GM19324 (cell line): ENCODE measurements around the gene PDE5A.

Experiments
- ATAC-seq: cut with Tn5 transposase; IDR thresholded peaks from one replicate; pipeline ENCODE4 v1.9.1; 2021; ENCODE audit warnings: mild to moderate bottlenecking, moderate library complexity; ENCODE audit not compliant: unreplicated experiment, low FRiP score

Gene PDE5A

DNA sequence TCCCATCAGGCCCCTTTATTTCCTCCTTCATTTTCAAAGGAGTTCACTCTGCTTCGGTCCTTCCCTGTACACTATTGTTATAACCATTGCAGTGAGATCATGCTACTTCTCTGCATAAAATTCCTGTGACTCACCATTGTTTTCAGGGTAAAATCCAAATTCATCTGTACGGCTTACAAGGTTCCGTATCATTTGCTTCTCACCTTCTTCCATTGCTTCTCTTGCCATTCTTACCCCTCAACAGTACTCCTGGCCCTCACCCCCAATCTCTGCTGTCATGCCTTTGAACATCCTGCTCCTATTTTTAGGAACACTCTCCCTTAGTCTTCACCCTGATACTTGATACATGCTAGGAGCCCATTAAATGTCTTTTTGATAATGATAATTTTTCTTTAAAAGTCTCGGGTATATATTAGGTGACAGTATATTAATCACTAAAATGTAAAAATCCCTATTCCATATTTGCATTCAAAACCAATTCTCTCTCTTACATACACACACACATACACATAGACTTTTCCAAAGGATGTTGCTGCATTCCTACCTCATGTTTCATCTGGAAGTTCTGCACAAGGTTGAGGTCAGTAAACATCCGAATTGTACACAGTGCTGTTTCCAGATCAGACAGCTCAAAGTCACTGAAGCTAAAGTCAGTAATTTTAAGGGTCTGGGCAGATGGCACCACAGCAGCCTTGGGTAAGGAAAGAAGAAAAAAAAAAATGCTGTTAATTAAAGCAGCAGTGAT lies 103.4 kb downstream of the PDE5A start:
- no peak for ATAC-seq

DNA sequence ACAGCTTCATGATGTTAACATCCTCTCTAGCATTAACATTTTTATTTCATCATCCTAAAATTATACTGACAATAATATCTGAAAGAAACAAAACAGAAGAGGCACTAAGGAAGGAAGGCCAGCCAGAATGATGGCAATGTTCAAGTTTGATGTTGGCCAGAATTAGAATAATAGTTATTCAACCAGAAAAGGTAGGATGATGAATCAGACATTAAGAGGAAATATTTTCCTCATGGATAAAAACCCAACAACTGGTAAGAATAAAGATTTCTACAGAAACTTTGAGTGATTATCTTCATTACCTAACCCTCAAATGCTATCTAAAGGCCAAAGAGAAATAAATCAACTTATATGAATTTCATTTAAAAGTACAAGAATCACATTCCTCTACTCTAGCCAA lies 105.2 kb downstream of the PDE5A start:
- no peak for ATAC-seq

DNA sequence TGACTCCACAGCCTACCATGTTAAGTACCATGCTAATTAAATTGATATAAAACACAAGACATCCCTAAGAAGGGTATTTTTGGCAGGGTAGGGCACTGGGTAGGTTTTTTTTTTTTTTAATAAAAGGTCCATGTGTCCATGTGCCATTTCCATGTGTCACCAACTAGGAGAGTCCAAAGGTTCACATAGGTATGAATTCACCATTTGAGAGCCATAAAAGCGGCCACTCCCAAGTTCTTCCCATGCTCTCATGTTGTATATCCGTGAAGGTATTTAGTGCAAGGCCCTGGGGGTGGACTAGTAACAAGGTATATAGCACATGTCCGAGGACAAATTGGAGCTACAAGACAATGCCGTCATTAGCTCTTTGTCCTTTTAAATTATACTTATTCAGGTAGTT lies 107.3 kb downstream of the PDE5A start:
- ATAC-seq = no peak

DNA sequence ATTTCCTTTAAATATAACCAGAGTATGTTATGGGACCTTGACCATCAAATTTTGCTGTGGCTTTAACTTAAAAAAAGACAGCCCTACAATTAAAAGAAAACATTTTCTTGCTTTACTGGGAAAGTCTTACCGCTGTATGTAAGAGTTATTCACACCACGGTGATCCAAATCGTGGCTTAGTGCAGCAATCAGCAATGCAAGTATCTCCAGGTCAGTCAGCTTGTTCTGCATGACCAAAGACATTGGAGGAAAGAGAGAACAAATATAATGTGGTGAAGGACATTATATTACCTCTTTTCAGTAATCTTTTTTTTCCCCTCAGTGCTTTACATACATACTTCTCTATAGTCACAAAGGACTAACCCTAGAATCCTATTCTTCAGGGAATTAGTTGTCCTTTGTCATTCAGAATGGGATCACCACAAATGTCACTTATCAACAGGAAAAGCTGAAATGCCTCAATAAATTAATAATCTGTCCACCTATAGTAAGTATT lies 109.6 kb downstream of the PDE5A start:
- ATAC-seq = no peak

DNA sequence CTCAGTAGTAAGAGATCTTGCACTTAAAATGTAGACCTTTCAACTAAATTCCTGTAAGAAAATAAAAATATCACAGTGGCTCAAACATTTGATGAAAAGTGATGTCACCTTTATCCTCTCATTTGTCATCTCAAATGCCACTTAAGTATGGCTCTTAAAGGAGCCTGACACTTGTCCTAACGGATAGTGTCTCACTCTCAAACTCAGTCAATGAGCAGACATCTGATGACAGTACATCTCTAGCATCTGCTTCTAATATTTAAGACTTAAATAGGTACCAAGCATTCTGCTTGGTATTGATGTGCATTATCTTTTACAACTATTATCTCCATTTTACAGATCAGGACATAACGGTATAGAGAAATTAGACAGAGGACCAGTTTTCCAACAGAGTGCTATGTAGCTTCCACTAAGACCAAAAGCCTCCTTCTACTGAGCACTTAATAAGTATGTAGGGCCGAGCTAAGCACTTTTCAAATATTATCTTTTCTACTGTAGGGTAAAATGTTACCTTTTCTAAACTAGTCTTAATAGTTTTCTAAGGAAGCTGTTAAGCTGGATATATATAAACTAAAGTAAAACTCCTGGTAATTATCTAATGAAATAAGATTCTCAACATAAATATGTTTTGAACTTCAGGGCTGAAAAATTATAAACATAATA lies 110.2 kb downstream of the PDE5A start:
- ATAC-seq = no peak

DNA sequence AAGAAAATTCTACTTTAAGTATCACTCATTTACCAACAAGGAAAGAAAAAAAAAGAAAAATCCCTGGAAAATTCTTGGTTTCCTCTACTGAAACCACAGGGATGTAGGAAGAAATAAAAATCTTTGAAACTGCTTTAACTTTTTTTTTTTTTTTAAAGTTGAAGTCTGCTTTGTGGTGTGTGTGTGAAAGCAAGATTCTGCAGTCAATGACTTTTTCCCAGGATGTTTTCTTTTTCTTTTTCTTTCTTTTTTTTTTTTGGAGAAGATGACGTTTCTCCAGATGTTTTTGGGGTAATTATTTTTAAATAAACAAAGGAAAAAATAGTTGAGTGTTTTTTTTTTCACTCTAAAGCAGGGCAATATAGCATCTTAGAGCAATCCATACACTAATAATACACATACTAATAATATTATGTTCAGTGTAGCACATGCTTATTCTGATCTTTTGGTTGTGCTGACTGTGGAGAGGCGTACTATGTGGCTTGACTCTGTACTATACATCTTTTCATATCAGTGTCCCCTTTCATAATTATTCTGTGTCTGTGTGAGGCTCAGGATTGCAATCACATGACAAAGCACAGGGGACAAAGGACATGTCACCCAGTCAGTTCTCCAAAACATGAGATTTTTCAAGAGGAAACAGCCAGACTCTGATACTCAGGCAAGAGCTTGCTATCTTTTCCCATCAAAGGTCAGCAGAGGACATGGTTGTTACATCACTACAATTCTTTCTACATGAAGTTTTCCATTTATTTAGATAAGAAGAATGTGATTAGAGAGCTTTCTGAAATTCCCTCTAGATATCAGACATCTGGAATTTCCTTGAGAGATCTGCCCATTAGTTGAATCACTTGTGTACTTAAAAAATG lies 111.0 kb downstream of the PDE5A start:
- no peak for ATAC-seq

DNA sequence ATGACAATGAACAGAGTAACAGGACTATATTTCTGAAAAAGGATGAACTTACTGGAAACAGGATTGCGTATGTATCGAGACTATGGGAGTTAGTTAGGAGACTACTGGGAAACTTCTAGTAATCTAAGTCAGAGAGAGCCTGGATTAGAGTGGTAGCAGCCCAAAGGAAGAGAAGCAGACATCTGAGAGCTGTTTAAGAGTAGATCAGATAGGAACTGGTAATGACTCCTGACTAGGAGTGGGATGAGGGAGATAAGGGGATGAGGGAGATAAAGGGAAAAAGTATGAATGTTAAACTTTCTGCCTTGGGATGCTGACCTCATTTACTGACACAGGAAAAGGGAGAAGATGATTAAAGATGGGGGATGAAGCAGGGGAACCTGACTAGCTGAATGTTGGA lies 116.2 kb downstream of the PDE5A start:
- ATAC-seq = no peak

DNA sequence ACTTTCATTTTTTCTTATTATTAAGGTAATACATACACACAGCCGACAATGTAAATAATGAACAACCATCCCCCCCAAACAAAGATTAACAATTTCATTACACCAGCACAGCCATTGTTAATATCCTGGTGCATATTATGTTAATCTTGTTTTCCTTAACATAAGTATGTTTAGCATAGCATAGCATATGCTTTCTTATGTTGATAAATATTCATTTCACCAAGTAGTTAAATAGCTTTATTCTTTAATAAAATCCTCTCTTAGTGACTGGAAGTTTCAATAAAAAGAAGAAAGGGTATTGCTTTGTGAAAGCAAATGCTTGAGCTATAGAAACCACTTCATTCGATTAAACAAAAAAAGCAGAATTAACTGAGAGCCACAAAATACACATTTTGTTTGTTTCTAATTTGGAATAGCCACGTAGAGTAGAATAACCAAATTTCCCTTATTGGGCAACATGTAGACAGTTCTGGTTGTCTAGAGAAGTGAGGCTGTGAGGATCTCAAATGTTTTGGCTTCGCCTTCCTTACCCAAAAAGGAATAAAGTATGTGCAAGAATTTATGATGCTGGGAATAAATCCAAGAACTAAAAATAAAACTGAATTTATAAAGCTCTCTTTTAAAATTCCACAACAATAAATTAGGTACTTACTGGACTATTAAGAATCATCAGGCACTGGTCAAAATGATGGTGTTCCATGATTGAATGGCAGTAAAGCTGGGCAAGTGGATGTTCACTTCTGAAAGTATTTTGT lies 118.0 kb downstream of the PDE5A start:
- ATAC-seq = no peak

DNA sequence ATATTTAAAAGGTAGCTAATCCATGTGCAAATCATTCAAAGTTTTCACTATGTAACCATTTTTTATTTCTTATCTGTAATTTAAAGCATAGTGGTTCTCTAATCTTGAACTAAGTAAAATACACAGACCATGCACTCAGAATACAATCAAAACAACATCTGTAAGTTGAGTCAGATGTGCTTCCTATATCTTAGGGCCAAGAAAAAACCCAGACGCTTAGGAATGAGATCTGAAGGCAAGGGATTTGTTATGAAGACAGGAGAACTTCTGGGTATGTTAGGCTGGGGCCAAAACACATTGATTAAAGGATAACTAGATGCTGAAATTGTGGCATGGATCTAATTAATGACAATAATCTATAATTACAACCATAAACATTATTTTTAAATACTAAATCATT lies 120.3 kb downstream of the PDE5A start:
- no peak for ATAC-seq

DNA sequence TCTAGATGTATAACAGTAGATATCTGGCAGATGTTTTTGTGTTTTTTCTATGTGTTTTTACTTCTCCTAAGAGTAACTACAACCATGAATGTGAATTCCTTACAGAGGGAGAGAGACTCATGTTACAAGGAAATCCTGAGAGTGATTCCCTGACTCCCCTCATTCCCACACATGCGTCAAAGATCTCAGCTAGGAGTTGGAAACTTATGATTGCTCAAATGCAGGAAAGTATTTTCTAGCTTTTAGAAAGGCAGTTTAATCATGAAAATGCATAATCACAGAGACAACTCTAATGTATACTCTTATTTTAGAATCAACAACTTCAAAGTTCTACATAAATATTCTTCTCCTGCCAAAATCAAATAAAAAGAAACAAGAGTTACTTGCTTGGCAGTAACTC lies 121.8 kb downstream of the PDE5A start:
- no peak for ATAC-seq

DNA sequence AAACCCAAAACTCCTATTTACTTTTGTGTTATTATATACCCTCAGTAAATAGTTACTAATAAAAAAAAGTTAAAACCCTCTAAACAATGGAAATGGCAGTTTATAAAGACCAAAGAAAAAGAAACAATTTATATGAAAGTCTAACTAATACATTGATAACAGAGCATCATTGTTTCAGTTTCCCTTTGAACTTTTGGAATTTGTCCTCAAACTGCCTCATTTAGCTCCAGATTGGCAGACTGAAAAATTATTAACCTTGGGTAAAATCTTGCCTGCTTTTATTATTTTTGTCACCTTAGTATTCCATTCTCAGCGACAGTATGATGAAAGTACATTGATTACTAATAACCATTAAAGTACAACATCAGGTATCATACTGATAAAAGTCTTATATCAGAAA lies 124.0 kb downstream of the PDE5A start:
- ATAC-seq = no peak

DNA sequence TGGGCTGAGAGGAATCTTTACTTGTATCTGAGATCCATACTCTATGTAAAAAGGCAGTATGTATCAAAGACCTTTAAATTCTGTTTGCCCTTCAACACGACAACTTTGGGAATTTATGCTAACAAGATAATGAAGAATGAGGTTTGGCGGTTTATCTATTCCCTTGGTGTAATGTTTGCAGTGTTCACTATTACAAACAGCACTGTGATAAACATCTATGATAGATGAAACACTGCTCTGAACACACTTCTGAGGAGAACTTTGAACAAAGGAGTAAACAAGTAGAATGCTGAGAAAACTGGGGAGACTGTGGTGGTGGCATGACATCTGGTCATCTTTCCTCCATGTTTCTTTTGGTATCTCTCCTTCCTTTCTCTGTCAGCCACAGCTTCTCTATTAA lies 126.9 kb downstream of the PDE5A start:
- no peak for ATAC-seq

DNA sequence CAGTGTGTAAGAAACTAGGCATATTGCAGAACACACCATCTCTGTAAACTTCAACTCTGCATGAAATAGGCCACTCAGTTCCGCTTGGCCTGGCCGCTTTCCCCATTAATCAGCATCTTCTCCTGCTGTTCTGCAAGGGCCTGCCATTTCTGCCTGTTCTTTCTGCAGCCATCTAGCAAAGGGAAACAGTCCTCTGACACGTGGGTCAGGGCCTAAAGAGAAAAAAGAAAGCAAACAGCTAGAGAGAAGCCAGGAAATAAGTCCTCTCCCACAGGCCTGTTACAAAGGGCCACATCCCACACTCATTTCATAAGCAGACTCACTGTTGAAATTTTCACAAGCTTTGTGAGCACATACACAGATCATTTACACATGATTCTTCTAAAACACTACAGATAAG lies 130.1 kb downstream of the PDE5A start:
- ATAC-seq = no peak

DNA sequence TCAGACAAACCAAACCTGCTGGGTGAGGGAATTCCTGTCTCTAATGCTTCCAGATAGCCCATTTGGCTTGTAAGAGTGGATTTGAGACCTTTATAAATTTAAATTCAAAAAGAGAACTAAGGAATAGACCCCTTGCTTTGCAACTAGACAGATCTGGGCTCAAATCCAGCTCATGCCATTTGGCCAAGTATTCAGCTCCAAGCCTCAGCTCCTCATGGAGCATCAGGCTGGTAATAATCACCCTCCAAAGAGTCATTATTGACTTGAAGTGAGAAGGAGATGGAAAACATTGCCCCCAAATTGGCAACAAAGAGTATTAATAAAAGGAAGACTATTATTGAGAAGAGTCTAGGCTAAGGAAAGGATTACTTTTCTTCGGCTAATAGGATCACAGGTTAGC lies 134.7 kb downstream of the PDE5A start:
- no peak for ATAC-seq

DNA sequence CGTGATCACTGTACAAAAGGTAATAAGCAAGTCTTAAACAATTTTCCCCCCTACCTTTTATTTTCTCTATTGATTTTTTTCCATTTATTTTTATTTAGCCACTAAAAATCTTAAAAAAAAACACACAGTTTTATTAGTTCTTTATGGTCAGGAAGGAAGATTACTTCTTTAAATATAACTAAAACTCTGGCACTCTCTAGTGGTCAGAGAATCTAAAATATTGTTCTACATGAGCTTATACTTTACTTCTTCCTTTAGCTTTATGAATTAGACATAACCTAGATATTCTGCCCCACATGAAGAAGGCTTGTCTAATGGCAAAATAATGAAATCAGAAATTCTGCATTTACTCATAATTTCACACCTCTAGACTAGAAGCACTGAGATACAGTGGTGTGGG lies 135.2 kb downstream of the PDE5A start:
- ATAC-seq = no peak

DNA sequence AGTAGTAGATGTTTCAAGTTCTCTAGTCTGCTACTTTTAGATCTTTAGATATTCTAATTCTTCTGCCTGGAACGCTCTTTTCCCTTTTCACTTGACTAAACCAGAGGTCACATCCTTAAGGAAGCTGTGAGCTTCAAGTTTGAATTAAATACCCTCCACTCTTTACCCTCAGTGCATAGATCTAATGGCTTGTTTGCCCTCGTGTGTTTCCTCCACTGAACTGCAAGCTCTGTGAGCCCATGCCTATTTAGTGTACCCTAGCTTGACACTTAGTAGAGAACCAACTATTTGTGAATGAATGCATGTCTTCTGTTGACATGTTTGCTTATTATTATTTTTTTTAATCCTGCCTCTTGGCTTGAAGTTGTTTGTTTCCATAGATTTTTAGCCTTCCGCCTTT lies 138.3 kb downstream of the PDE5A start:
- no peak for ATAC-seq

DNA sequence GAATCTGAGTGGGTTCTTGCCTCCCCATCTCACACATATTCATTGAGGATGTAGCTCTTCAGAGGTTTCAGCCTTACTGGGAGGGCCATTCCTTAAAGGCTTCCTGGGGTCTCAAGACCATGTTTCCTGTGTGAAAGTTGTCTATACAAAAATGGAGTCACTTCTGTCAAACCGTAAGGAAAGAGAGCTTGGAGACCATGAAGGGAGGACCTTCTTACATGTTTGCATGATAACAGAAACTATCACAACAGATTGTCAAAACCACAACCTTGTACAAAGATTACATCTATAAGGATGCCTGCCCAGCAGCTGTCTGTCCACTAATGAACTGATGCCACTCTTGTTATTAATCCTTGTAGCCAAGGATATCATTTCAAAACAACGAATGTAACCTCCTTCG lies 139.3 kb downstream of the PDE5A start:
- no peak for ATAC-seq

DNA sequence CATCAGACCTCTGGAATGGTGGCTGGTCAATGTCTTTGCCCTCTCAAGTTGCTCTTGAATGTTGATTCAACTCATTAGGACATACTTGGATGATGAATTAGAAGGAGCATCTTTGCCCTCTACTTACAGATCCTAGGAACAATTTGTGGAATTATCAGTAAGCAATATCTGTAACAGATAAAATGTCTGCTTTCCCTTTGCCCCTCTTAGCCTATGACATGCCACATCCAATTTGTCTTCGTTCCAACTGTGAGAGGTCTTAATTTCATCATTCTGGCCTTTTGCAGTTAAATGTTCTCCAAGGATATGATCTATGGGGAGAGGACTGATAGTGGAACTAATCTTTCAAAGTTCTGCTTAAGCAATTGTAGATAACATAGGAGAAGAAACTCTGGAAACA lies 148.3 kb downstream of the PDE5A start:
- no peak for ATAC-seq

DNA sequence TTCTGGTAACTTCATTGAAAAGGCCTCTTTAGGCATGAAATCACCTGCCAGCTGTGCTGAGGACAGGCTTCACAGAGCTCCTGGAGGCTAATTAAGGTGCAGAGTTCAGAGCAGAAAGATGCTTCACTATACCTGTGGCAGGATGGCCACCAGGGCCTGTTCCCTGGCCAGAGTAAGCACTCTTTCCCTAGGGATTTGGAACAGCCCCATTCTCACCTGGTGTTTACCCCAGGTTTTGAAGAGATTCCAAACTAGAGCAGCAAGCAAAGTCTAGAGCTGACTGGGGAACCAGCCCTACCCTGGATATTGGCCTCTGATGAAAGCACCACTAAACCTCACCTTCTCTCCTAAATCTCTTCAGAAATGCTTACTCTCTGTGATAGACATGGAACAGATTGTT lies 148.8 kb downstream of the PDE5A start:
- ATAC-seq = no peak

DNA sequence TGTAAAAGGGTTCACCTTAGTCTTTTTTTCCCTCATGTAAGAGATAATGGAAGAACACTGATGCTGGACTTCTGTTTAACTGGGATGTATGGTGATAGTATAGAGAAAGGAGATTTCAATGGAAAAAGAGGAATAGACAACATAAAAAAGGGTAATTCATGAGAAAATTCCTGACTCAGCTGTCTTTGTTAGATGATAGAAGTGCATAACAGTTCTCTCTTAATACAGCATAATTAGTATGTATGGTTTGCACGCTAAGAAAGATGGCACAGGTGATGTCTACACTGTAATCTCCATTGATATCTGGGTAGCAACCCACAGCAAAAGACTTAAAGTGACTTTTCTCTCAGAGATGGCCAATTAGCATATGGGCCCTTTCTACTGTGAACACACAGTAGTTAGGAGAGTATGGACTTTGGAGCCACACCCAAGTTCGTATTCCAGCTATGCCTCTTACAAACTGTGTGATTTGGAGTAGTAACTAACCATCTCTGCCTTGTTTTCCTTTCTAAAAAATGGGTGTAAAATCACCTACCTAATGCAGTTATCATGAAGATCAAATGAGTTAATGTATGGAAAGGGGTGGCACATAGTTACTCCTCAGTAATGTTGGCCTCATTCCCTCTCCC lies 149.3 kb downstream of the PDE5A start:
- no peak for ATAC-seq
